Neural cell (in vitro differentiated cells): ENCODE data around the gene NACC2. TPM values are rescaled to one million over a fixed set of nuclear protein-coding genes. Genes with fewer than 3 reads are reported as not detected.

Source experiments
- H2AFZ ChIP-seq: fragments of 200-600, 300-800 bp; sonication (generic), shearing (Covaris generic); 2 replicates; pipeline ENCODE4 v1.6.0; 2014; ENCODE audit warnings: low read depth, mild to moderate bottlenecking, antibody characterized with exemption, low read length, moderate library complexity
- H3F3A ChIP-seq: fragments of 200-600 bp; shearing (Covaris generic); 2 replicates; pipeline ENCODE4 v1.6.1; 2016; ENCODE audit warnings: mild to moderate bottlenecking, moderate library complexity, mixed read lengths, antibody characterized with exemption, low read length; ENCODE audit not compliant: insufficient read depth, poor library complexity, severe bottlenecking
- H3K27ac ChIP-seq: fragments of 200-600, 300-800 bp; sonication (generic), shearing (Covaris generic); 2 replicates; pipeline ENCODE4 v1.5.1; 2014; ENCODE audit warnings: mild to moderate bottlenecking, low read length, moderate library complexity
- H3K27me3 ChIP-seq: fragments of 300-800, 200-600 bp; sonication (generic), shearing (Covaris generic); 2 replicates; pipeline ENCODE4 v1.6.0; 2014; ENCODE audit warnings: mild to moderate bottlenecking, low read depth, low read length, moderate library complexity; ENCODE audit not compliant: insufficient read depth
- H3K36me3 ChIP-seq: fragments of 300-800, 200-600 bp; sonication (generic), shearing (Covaris generic); 2 replicates; pipeline ENCODE4 v1.5.1; 2014; ENCODE audit warnings: mild to moderate bottlenecking, antibody characterized with exemption, low read length, moderate library complexity; ENCODE audit not compliant: insufficient read depth
- H3K4me2 ChIP-seq: fragments of 300-800, 200-600 bp; sonication (generic), shearing (Covaris generic); 2 replicates; pipeline ENCODE4 v1.6.0; 2014; ENCODE audit warnings: mild to moderate bottlenecking, low read length
- H3K4me3 ChIP-seq: fragments of 300-800, 200-600 bp; sonication (generic), shearing (Covaris generic); 2 replicates; pipeline ENCODE4 v1.5.1; 2014; ENCODE audit warnings: mild to moderate bottlenecking, low read length, moderate library complexity
- H3K79me2 ChIP-seq: fragments of 200-600 bp; shearing (Covaris generic); replicated peaks from 2 replicates; pipeline ENCODE4 v1.6.0; 2014; ENCODE audit warnings: mild to moderate bottlenecking, low read length, moderate library complexity; ENCODE audit not compliant: insufficient read depth
- H3K9ac ChIP-seq: fragments of 300-800, 200-600 bp; sonication (generic), shearing (Covaris generic); 2 replicates; pipeline ENCODE4 v1.6.1; 2016; ENCODE audit warnings: mild to moderate bottlenecking, low read length, mixed read lengths
- H3K9me2 ChIP-seq: fragments of 200-600 bp; shearing (Covaris generic); 2 replicates; pipeline ENCODE4 v1.6.1; 2016; ENCODE audit warnings: mild to moderate bottlenecking, low read length, mixed read lengths; ENCODE audit not compliant: insufficient read depth
- H3K9me3 ChIP-seq: fragments of 200-600, 300-800 bp; sonication (generic), shearing (Covaris generic); 2 replicates; pipeline ENCODE4 v1.6.1; 2016; ENCODE audit warnings: mild to moderate bottlenecking, mixed run types, low read length, moderate library complexity, mixed read lengths
- H4K20me1 ChIP-seq: fragments of 200-600 bp; shearing (Covaris generic); 2 replicates; pipeline ENCODE4 v1.6.1; 2016; ENCODE audit warnings: mild to moderate bottlenecking, mixed run types; ENCODE audit not compliant: insufficient read depth
- EP300 ChIP-seq: fragments of 450-650 bp; conservative IDR thresholded peaks from 2 replicates; pipeline ENCODE4 v1.6.1; 2014; ENCODE audit warnings: antibody characterized with exemption, mild to moderate bottlenecking, moderate library complexity; ENCODE audit not compliant: poor library complexity, severe bottlenecking
- EZH2 ChIP-seq: fragments of 200-600, 300-800 bp; shearing (Covaris generic), sonication (generic); IDR thresholded peaks from 2 replicates; pipeline ENCODE4 v1.6.1; 2014; ENCODE audit warnings: antibody characterized with exemption, low read length, borderline replicate concordance, mild to moderate bottlenecking; ENCODE audit not compliant: insufficient read depth, poor library complexity, severe bottlenecking
- MXI1 ChIP-seq: fragments of 450-650 bp; conservative IDR thresholded peaks from 2 replicates; pipeline ENCODE4 v1.6.1; 2014; ENCODE audit warnings: antibody characterized with exemption, mild to moderate bottlenecking; ENCODE audit not compliant: poor library complexity, severe bottlenecking
- POLR2AphosphoS5 ChIP-seq: IDR thresholded peaks from 2 replicates; pipeline ENCODE4 v1.6.1; 2012
- RAD21 ChIP-seq: fragments of 450-650 bp; conservative IDR thresholded peaks from 2 replicates; pipeline ENCODE4 v1.6.1; 2014; ENCODE audit warnings: antibody characterized with exemption, mild to moderate bottlenecking, moderate library complexity
- SMC3 ChIP-seq: fragments of 450-650 bp; conservative IDR thresholded peaks from 2 replicates; pipeline ENCODE4 v1.6.1; 2014; ENCODE audit warnings: antibody characterized with exemption, mild to moderate bottlenecking, moderate library complexity; ENCODE audit not compliant: poor library complexity
- TAF1 ChIP-seq: IDR thresholded peaks from 2 replicates; pipeline ENCODE4 v1.6.1; 2012; ENCODE audit warnings: low read depth
- polyA plus RNA-seq: library from polyadenylated mRNA; depleted of rRNA; stranded (reverse); fragments of >200 nt; gene quantifications from 2 replicates; pipeline ENCODE4 v1.2.3, GENCODE V29; 2014
- TF ChIP-seq, protein P1 (sequence below): fragments of 450-650 bp; IDR thresholded peaks from 2 replicates; pipeline ENCODE4 v1.5.1; 2014; ENCODE audit warnings: antibody characterized with exemption, mild to moderate bottlenecking, moderate library complexity; ENCODE audit not compliant: poor library complexity, severe bottlenecking
- TF ChIP-seq, protein P2 (sequence below): IDR thresholded peaks from 2 replicates; pipeline ENCODE4 v1.6.1; 2012; ENCODE audit warnings: borderline replicate concordance

Gene NACC2
- polyA plus RNA-seq, 1 donor from 2014 or later: 1.7 TPM

GRCh38 chr9:136078498-136079011, 16.5 kb downstream of the NACC2 start:
- Histone ChIP-seq H3K9me3 (no peaks in the 10 kb centered on the region), H3F3A (no peaks in the 10 kb centered on the region), H4K20me1 (no peaks in the 10 kb centered on the region), H3K27ac (no peak overlapping the region), H3K9me2 (no peaks in the 10 kb centered on the region), H3K79me2 (no peaks in the 10 kb centered on the region), H3K4me2 (no peak overlapping the region), H3K9ac (no peak overlapping the region), H3K36me3 (no peaks in the 10 kb centered on the region), H3K4me3 (no peak overlapping the region), H3K27me3 (no peaks in the 10 kb centered on the region), H2AFZ (no peak overlapping the region)
- no peak for TF ChIP-seq SMC3
- TF ChIP-seq POLR2AphosphoS5: no peak
- TF ChIP-seq EP300: no peak
- TF ChIP-seq, protein P1, sequence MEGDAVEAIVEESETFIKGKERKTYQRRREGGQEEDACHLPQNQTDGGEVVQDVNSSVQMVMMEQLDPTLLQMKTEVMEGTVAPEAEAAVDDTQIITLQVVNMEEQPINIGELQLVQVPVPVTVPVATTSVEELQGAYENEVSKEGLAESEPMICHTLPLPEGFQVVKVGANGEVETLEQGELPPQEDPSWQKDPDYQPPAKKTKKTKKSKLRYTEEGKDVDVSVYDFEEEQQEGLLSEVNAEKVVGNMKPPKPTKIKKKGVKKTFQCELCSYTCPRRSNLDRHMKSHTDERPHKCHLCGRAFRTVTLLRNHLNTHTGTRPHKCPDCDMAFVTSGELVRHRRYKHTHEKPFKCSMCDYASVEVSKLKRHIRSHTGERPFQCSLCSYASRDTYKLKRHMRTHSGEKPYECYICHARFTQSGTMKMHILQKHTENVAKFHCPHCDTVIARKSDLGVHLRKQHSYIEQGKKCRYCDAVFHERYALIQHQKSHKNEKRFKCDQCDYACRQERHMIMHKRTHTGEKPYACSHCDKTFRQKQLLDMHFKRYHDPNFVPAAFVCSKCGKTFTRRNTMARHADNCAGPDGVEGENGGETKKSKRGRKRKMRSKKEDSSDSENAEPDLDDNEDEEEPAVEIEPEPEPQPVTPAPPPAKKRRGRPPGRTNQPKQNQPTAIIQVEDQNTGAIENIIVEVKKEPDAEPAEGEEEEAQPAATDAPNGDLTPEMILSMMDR: no peak
- TF ChIP-seq MXI1: no peak
- TF ChIP-seq EZH2: no peak
- no peak for TF ChIP-seq RAD21
- TF ChIP-seq, protein P2, sequence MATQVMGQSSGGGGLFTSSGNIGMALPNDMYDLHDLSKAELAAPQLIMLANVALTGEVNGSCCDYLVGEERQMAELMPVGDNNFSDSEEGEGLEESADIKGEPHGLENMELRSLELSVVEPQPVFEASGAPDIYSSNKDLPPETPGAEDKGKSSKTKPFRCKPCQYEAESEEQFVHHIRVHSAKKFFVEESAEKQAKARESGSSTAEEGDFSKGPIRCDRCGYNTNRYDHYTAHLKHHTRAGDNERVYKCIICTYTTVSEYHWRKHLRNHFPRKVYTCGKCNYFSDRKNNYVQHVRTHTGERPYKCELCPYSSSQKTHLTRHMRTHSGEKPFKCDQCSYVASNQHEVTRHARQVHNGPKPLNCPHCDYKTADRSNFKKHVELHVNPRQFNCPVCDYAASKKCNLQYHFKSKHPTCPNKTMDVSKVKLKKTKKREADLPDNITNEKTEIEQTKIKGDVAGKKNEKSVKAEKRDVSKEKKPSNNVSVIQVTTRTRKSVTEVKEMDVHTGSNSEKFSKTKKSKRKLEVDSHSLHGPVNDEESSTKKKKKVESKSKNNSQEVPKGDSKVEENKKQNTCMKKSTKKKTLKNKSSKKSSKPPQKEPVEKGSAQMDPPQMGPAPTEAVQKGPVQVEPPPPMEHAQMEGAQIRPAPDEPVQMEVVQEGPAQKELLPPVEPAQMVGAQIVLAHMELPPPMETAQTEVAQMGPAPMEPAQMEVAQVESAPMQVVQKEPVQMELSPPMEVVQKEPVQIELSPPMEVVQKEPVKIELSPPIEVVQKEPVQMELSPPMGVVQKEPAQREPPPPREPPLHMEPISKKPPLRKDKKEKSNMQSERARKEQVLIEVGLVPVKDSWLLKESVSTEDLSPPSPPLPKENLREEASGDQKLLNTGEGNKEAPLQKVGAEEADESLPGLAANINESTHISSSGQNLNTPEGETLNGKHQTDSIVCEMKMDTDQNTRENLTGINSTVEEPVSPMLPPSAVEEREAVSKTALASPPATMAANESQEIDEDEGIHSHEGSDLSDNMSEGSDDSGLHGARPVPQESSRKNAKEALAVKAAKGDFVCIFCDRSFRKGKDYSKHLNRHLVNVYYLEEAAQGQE: no peak
- TF ChIP-seq TAF1: no peak

GRCh38 chr9:136078024-136078423, 17.1 kb downstream of the NACC2 start:
- Histone ChIP-seq H3K4me3 (no peak overlapping the region), H3K9me2 (no peaks in the 10 kb centered on the region), H3K36me3 (no peaks in the 10 kb centered on the region), H4K20me1 (no peaks in the 10 kb centered on the region), H3K9ac (no peak overlapping the region), H3K79me2 (no peaks in the 10 kb centered on the region), H3K4me2 (no peak overlapping the region), H3K27me3 (no peaks in the 10 kb centered on the region), H3K9me3 (no peaks in the 10 kb centered on the region), H2AFZ (no peak overlapping the region), H3K27ac (no peak overlapping the region), H3F3A (no peaks in the 10 kb centered on the region)
- TF ChIP-seq, protein P2: no peak
- TF ChIP-seq RAD21 (no peak), EP300 (no peak), SMC3 (no peak), TAF1 (no peak)
